Testis (tissue), 3 donors: ENCODE results near the gene C1R. TPM values are rescaled to one million over a fixed set of nuclear protein-coding genes. Genes with fewer than 3 reads are reported as not detected.
A peak's percentile ranks its signal among the peaks of the same experiment; 100 is the strongest.

Experiments
- DNase-seq: peaks from one replicate; pipeline ENCODE4 v3.0.0-alpha.2; 2019
- H3K27ac ChIP-seq, 2 donors: fragments of 200-600 bp; sonication (generic); one replicate each; pipeline ENCODE4 v1.5.1; 2019
- H3K27me3 ChIP-seq: fragments of 200-600 bp; sonication (generic); one replicate; pipeline ENCODE4 v1.5.1; 2019
- H3K36me3 ChIP-seq: fragments of 200-600 bp; sonication (generic); one replicate; pipeline ENCODE4 v1.5.1; 2017; ENCODE audit warnings: low read depth; ENCODE audit errors: missing control alignments
- H3K4me1 ChIP-seq: fragments of 200-600 bp; sonication (generic); one replicate; pipeline ENCODE4 v1.5.1; 2019
- H3K4me3 ChIP-seq, 2 donors: fragments of 200-600 bp; sonication (generic); one replicate each; pipeline ENCODE4 v1.5.1; 2017 to 2019
- H3K9me3 ChIP-seq: fragments of 200-600 bp; sonication (generic); one replicate; pipeline ENCODE4 v1.5.1; 2017
- POLR2A ChIP-seq: fragments of 450-650 bp; IDR thresholded peaks from one replicate; pipeline ENCODE4 v1.6.1; 2017; ENCODE audit warnings: antibody characterized with exemption, mild to moderate bottlenecking, moderate library complexity
- WGBS, 2 donors: methylation state at CpG; one replicate each; pipeline ENCODE4 v1.1.5; 2018; 5-methylcytosine and 5-hydroxymethylcytosine counted together
- intact Hi-C: fragments of 100-400 bp; cut with DNase I; formaldehyde crosslinking; loops from one replicate; pipeline ENCODE4 v1.15.1; 2023; ENCODE audit warnings: low total_unique reads
- polyA plus RNA-seq: library from polyadenylated mRNA; stranded (reverse); fragments of 350-450 nt; fragmentation: Illumina TruSeq; extraction: RNeasy Lipid Tissue Mini Kit (QIAGEN cat#74804); gene quantifications from one replicate; pipeline ENCODE4 v1.2.3, GENCODE V29; 2014; ENCODE audit warnings: low read depth, low replicate concordance; ENCODE audit not compliant: insufficient read depth
- total RNA-seq, 2 donors: library from RNA; depleted of rRNA; stranded (reverse); fragments of >200 nt; gene quantifications; one replicate each; pipeline ENCODE4 v1.2.3, GENCODE V29; 2016
- TF ChIP-seq, protein P1 (sequence below), 3 experiments: fragments of 450-650 bp in 2 of 3; fragments of 200-600 bp in 1 of 3; sonication (generic) in 1 of 3; IDR thresholded peaks; one replicate each; pipeline ENCODE4 v1.5.1; 2016 to 2019; ENCODE audit warnings: antibody characterized with exemption in 3 of 3, mild to moderate bottlenecking in 2 of 3, moderate library complexity in 1 of 3

The C1R gene
- total and polyA plus RNA-seq, 3 donors from 2014 or later = 51.4 to 330 (median 174) TPM

DNA sequence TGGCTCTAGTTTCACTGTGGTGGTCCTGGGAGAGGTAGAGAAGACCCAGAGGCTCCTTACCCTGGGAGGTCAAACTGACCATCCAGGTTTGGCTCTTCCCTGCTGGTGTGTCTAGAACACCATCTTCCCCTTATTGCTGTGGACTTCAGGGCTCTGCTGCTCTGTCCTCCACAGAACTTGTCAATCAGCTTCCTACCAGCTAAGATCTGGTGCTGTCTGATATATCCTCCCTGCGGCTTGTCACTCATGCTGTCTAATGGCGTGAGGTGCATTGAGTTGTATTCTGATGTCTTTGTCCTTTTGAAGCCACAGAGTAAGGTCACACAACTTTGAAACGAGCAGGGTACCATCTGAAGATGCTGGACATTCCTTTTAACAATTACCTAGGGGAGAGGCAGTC, 24.0 kb upstream of the C1R start:
- peaks cover 17% of the 10 kb centered on the region for H3K4me1 ChIP-seq
- intact Hi-C loops = no loop called here
- H3K36me3 ChIP-seq = no peaks in the 10 kb centered on the region
- TF ChIP-seq, protein P1, sequence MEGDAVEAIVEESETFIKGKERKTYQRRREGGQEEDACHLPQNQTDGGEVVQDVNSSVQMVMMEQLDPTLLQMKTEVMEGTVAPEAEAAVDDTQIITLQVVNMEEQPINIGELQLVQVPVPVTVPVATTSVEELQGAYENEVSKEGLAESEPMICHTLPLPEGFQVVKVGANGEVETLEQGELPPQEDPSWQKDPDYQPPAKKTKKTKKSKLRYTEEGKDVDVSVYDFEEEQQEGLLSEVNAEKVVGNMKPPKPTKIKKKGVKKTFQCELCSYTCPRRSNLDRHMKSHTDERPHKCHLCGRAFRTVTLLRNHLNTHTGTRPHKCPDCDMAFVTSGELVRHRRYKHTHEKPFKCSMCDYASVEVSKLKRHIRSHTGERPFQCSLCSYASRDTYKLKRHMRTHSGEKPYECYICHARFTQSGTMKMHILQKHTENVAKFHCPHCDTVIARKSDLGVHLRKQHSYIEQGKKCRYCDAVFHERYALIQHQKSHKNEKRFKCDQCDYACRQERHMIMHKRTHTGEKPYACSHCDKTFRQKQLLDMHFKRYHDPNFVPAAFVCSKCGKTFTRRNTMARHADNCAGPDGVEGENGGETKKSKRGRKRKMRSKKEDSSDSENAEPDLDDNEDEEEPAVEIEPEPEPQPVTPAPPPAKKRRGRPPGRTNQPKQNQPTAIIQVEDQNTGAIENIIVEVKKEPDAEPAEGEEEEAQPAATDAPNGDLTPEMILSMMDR (IDR thresholded peaks at IDR 0.05) = no peak
- TF ChIP-seq POLR2A = no peak
- no peak overlapping the region for H3K4me3 ChIP-seq
- H3K27ac ChIP-seq = no peak overlapping the region
- no peaks in the 10 kb centered on the region for H3K27me3 ChIP-seq
- no peaks in the 10 kb centered on the region for H3K9me3 ChIP-seq
- 90% methylated on average over 3 of the region's 3 CpGs for WGBS, 2 donors
- DNase-seq = no peak

DNA sequence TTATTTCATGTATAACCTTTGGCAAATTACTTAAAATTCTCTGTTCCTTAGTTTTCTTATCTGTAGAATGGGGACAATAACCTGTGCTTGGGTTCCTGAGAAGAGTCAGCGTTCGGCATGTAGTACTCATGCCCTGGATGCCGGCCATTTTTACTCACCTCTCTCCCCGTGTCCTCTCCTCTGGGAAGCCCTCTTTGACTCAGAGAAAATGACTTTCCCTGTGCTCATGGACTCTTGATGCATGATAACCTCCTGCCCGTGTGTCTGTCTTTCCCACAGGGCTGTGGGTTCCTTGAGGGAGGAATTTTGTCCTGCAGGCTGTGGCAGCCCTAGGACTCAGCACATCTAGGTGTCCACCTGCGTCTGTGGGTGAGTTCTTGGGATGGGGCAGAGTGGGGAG, 22.6 kb upstream of the C1R start:
- WGBS, 2 donors = 86 to 89% methylated on average over 6 of the region's 6 CpGs
- intact Hi-C loops = no loop called here
- no peak for DNase-seq

DNA sequence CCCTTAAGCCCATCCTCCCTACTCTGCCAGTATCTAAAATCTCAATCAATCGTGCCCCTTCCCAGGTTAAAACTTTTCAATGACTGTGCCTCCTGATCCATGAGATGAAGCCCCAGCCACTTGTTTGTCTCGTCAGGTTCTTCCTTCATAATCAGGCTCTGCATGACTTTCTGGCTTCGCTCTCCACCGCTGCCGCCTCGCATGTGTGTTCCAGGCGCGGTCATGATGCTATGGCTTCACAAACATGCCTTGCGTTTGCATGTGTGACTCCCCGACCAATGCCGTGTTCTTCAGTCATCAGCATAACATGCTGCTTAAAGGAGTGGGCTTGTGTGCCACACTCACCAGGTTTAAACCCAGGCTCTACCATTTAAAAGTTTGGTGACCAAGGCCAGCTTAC, 21.8 kb upstream of the C1R start:
- H3K4me1 ChIP-seq = peaks cover 26% of the 10 kb centered on the region
- TF ChIP-seq, protein P1 (IDR thresholded peaks at IDR 0.05) = no peak
- no peak for TF ChIP-seq POLR2A
- H3K9me3 ChIP-seq = no peaks in the 10 kb centered on the region
- no peaks in the 10 kb centered on the region for H3K27me3 ChIP-seq
- no peaks in the 10 kb centered on the region for H3K36me3 ChIP-seq
- H3K4me3 ChIP-seq = no peak overlapping the region
- H3K27ac ChIP-seq = no peak overlapping the region
- 88 to 89% methylated on average over 11 of the region's 11 CpGs for WGBS, 2 donors
- DNase-seq = no peak
- intact Hi-C loops = no loop called here

More for the DNA sequence above, 22.6 kb upstream of the C1R start:
- no peak for TF ChIP-seq POLR2A
- no peaks in the 10 kb centered on the region for H3K27me3 ChIP-seq
- no peak overlapping the region for H3K4me3 ChIP-seq
- peaks cover 18% of the 10 kb centered on the region for H3K4me1 ChIP-seq
- H3K27ac ChIP-seq = no peak overlapping the region
- H3K36me3 ChIP-seq = no peaks in the 10 kb centered on the region
- H3K9me3 ChIP-seq = no peaks in the 10 kb centered on the region

DNA sequence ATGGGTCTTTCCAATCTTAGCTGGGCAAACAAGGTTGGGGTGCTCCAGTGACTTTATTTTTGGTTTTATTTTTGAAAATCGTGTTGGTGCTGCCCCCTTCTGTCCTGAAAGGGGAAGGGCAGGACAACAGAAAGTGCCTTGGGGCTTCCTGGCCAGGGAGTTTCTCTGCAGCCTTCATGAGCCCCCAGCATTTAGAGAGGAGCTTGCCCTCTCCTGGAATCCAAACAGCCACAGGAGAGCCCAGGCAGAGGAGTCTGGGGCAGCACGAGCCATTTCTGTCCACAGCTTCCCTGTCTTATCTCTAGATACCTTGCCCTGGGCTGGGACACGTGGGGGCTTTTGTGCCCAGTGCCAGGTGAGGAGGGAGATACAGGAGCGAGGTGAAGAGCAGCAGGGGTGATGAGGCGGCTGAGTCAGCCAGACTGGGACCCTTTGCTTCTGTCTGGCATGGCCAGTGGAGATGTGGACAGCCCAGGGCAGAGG, 21.2 kb upstream of the C1R start:
- H3K36me3 ChIP-seq = no peaks in the 10 kb centered on the region
- no peak for DNase-seq
- H3K4me1 ChIP-seq = peaks cover 29% of the 10 kb centered on the region
- H3K4me3 ChIP-seq = no peak overlapping the region
- WGBS, 2 donors = 26 to 48% methylated on average over 4 to 5 of the region's 5 CpGs
- peak overlapping the region; percentile 55 to 67 for H3K27ac ChIP-seq
- TF ChIP-seq, protein P1 (IDR thresholded peaks at IDR 0.05) = peak; percentile 73 to 89 (median 83)
- no peak for TF ChIP-seq POLR2A
- intact Hi-C loops = no loop called here
- H3K27me3 ChIP-seq = no peaks in the 10 kb centered on the region
- H3K9me3 ChIP-seq = no peaks in the 10 kb centered on the region

DNA sequence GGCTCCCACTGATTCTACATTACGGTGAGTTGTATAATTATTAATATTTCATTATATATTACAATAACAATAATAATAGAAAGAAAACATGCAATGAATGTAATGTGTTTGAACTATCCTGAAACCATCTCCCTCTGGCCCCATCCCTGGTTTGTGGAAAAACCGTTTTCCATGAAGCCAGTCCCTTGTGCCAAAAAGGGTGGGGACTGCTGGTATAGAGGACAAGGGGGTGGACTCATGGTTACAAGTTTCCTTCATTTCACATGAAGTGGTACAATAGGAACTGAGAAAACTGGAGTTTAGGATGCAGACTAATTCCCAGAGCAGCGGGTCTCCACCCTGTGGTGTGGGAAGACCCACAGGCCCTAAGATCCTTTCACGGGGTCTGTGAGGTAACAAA, 19.8 kb upstream of the C1R start:
- Histone ChIP-seq H3K27ac (peak overlapping the region; percentile 55 to 67), H3K9me3 (no peaks in the 10 kb centered on the region), H3K27me3 (no peaks in the 10 kb centered on the region), H3K36me3 (no peaks in the 10 kb centered on the region), H3K4me1 (peaks cover 30% of the 10 kb centered on the region), H3K4me3 (no peak overlapping the region)
- TF ChIP-seq POLR2A = no peak
- TF ChIP-seq, protein P1 (IDR thresholded peaks at IDR 0.05) = no peak
- WGBS, 2 donors = 61 to 69% methylated on average over 4 of the region's 4 CpGs
- intact Hi-C loops = no loop called here
- DNase-seq = no peak
